ENCODE data around the gene DAB2IP.

DAB2IP gene

DNA sequence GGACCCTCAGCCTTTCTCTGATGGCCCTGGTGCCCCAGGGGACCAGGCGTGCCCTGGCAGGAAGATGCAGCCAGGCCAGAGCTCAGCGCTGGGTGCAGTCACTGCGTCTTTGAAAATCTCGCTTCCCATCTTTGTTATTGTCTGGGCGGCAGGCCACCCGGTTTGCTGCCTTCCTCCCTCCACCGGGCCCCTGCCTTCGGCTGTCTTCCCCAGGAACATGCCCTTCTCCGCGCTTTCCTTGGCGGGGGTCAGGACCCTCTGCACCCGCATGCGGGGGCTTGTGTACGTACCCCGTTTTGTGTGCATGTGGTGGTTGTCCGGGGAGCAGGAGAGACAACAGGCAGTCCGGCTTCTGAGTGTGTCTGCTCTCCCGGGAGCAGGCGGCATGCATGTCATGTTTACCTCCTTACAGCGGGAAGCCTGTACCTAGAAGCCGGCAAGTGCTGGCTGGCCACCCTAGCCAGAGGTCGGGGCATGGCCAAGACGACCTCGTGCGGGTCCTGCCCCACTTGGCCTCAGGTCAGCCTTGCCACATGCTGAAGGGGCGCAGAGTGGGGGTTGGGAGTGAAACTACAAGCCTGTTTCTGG, 49.5 kb downstream of the DAB2IP start:
- no peak for DNase-seq (ENCODE audit: low read depth in 1 of 2, low spot score in 1 of 2)

DNA sequence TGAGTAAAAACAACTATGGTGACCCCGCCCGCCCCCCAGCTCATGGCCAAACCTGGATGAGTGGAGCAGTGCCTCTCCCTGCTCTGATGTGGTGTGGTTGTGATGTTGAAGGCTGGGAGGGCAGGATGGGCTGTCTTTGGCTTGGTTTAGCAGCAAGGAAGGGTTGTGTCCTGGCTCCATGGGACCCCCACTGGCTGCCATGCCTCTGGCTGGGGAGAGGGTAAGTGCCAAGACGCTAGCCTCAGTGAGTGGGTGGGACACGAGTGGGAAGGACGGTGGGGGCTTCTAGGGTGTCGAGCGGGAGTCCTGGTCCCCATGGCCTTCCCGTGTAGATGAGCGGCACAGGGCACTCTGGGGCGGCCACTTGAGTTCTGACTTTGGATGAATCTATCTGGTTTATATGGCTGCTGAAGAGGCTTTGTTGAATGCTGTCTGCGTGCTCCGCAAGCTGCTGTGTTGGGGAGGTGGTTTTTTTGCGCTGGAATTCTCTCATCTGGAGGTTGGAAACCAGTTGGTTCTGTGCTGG, 50.4 kb downstream of the DAB2IP start:
- DNase-seq (ENCODE audit: low read depth in 1 of 2, low spot score in 1 of 2), result no peak

DNA sequence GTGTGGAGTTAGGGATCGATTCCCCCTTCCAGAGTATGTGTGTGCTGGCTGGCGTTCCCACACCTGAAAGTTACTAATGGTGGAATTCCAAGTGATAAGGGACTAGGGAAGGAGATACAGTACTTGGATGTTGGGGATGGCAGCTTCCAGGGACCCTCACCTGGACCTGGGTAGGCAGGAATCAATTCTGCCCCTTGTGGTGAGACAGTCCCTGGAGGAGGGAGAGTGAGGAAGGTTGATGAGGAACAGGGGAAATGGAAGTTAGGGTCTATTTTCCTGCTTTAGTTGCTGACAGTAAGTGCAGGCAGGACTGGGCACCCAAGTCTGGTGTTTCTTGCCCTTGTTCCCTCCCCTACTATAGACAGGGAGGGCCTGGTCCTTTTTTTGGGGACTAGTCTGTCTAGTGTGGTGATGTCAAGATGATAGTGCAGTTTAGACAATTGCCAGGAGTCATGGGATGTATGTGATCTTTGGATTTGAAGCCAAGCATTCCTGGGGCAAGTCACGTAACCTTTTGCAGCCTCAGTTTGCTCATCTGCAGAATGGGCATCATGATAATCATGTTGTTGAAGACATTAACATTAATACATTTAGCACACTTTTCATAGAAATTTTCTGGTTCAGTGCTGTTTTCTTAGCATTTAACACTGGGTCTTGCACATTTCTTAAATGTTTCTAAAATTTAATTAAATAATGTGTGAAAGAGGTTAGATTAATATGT, 51.7 kb downstream of the DAB2IP start:
- no peak for DNase-seq (ENCODE audit: low read depth in 1 of 2, low spot score in 1 of 2)

DNA sequence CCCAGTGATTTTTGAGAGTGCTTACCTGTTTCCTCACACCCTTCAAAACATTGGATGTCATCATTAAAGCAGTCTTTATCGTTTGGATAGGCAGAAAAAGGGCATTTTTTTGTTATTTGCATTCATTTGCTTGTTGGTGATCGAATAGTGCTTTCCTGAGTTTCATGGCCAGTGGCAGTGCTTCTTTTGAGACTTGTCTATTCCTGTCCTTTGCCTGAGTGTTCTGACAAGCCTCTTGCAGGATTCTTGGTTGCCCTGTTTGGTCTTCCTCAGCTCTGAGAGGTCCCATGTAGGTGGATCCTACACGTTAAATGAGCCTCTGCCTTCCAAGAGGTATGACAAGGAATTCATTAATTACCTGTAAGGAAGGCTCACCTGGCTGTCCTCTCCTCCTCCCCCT, 52.8 kb downstream of the DAB2IP start:
- no peak for DNase-seq (ENCODE audit: low read depth in 1 of 2, low spot score in 1 of 2)

DNA sequence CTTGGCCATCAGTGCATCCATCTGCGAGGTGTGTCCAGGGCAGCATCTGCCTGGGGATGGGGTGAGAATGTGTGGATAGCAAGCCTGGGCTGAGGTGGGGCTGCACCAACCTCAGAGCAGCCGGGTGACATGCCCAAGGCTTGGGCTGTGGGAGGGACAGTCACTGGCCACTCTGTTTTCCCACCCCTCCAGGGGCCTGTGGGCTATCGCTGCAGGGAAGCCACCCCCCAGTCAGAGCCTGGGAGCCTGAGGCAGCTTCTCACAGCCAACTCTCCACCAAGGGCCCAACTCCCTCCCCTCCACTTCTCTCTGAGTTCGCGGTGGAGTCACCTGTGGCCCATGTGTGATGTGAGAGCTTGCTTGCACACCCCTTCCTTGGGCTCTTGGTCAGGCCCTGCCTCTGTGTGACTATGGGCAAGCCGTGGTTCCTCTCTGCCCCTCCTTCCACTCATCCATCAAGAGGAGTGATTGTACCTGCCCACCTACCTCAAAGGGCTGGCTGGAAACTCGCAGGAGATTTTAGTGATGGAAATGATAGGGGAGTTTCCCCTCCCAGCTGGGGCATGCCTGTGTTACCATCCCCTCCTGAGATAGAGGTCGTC, 54.8 kb downstream of the DAB2IP start:
- DNase-seq (ENCODE audit: low read depth in 1 of 2, low spot score in 1 of 2), result no peak

DNA sequence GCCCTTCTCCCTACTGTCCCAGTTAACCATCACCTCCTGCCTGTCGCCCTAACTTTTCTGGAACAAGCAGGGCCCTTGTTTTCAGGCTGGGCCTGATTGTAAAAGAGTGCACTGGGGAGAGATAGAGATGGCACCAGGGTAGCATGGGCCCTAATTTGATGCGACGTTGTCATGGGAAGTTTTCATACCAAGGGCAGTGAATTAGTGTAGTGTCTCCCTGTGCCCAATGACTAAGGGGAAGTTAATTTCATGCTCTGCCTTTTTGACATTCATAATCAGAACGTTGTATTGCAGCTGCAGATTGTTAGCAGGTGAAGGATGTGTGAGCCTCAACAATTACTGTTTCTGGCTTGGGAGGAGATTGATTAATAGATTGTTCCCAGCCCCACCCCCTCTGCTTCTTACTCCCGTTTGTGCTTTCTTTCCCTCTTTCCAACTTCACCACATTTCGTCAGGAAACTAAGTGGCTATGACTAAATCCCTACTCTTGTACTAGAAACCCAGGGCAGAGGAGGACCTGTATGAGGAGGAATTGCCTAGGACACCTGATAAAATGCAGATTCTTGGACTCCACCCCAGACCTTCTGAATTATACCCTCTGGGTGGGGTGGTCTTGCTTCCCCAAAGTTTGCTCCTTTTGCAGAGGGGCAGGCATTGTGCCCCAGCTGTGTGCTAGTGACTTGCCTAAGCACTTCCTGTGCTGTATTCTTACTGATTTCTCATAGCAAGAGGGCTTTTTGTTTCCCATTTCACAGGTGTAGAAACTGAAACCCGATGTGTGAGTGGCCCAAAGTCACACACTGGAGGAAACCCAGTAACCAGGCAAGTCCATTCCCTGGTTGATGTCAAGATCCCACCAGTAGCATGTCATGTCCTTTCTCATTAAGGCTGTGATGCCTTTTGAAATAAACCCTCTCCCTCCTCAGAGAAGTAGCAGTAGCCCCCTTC, 56.3 kb downstream of the DAB2IP start:
- no peak for DNase-seq (ENCODE audit: low read depth in 1 of 2, low spot score in 1 of 2)

DNA sequence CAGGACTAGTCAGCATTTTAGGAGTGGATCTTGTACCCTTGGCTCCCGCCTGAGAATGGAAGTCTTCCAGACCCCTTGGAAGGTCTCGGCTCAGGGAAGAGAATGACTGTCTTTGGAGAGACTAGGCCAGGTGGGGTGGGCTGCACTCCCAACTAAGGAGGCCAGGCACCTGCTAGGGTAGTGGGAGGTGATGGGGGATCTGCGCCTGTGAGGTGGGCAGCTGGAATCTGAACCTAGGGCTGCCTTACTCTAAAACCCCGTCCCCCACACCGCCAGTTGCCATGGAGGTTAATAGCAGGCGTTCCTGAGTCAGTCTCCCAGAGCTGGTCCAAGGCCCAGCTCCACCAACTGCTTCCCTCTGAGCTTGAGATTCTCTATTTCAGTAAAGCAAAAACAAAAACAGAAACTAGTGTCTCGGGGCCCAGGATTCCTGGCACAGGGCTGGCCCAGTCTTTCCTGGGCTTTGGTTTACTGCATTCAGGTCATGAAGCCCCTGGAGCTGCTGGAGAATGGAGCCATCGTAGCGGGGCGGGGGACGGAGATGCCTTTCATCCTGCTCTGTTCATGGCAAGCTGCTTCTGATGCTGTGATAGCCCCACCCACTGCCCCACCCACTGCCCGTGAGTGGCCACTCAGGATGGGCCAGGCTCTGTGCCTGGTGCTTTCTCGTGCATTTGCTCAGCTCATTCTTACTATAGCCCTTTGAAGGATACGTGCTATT, 57.5 kb downstream of the DAB2IP start:
- DNase-seq (ENCODE audit: low read depth in 1 of 2, low spot score in 1 of 2), result no peak

DNA sequence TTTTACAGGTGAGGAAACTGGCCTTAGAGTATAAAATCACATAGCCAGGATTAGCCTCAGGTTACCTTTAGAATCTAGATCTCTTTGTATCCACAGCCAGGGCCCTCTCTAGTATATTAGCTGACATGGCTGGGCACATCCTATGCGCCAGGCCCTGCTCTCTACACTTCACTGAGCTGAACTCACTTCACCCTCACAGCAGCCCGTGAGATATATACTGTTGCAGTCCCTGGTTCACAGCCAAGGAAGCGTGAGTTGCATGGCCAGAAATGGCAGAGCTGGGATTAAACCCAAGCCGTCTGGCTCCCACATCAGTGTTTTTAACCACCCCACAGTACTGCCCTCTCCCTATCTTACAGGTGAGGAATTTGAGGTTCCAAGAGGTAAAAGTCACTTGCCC, 58.4 kb downstream of the DAB2IP start:
- no peak for DNase-seq (ENCODE audit: low read depth in 1 of 2, low spot score in 1 of 2)

DNA sequence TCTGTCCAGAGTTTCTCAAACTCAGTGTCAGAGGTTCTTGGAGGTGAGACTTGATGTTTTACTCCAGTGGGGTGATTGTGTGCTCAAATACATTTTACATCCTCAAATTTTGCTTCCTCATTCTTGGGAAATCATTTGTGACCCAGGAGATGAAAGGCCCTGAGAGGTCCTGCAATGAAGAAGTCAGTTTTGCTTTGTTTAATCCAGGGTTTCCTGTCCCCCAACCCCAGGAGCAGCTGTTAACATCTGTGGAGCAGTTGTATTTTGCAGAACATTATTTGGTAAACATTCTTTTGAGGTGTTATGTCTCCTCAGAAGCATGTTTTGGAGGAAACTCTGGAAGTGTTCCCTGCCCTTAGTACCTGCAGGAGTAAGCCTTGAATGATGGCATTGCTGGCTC, 59.8 kb downstream of the DAB2IP start:
- DNase-seq (ENCODE audit: low read depth in 1 of 2, low spot score in 1 of 2), result no peak

DNA sequence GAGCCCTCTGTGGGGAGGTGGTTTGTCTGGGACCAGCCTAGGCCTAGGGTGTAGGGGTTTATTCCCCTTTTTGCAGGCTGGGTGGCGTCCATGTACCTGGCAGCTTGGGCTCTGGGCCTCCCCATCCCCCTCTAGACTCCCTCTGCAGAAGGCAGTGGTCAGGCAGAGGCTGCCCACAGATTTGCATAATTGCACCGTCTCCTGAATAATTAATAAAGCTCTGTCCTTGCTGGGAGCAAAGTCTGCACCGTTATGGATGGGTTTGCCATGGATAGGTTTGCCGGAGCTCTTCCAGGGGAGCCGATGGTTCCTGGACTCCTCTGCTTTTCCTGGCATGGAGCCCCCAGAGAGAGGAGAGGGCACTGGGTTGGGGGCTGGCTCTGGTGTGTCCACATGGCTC, 60.4 kb downstream of the DAB2IP start:
- DNase-seq (ENCODE audit: low read depth in 1 of 2, low spot score in 1 of 2), result no peak

DNA sequence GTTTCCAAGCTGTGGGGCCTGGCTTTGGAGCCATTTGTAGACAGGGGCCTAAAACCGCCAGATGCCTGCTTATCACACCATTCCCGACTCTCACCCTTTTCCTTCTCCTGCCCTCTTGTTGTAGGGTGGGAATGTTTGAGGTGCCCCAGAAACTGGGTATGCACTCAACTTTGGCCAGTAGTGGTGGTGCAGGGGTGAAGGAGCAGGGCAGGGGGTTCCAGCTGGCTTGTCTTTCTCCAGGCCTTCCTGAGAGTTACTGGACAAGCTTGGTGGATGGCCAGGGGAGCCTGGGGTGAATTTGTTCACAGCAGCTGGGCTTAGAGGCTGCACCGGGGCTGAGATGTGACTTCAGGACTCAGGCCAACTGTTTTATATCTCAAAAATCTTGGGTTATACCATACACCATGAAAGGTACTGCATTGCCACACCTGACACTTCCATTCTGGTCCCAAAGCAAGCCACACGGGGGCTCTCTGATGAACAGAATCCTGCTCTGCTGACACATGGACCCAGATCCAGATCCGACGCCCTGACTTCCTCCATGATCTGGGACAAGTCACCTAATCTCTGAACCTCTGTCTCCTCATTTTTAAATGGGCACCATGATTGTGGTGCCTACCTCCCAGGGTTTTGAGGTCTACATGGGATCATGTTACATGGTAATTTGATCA, 62.1 kb downstream of the DAB2IP start:
- DNase-seq (ENCODE audit: low read depth in 1 of 2, low spot score in 1 of 2), result no peak

DNA sequence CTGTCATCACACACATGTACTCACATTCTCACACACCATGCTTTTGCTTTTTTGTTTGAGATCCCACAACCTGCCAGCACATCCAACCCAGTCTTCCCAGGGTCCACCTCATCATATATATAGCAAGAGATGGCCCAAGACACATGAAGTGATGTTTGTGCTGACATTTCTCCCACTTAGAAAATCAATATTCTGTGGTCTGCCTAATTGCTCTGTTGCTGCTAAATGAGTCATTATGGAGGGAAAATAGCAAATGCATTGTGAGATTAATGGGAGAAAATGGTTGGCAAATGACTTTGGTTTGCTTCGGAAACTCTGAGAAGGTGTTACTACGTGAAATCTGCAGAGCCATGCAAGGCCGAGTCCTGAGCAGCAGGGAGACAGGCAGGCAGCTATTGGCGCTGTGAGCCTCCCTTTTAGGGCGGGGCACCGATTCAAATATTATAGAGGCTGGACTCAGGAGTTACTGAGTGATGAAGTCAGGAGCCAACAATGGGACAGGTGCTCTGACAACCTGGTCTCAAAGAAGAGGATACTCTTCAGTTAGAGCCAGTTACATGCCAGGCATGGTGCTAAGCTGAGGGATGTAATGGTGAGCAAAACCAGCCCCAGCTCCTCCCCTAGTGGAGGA, 62.8 kb downstream of the DAB2IP start:
- DNase-seq (ENCODE audit: low read depth in 1 of 2, low spot score in 1 of 2), result no peak

DNA sequence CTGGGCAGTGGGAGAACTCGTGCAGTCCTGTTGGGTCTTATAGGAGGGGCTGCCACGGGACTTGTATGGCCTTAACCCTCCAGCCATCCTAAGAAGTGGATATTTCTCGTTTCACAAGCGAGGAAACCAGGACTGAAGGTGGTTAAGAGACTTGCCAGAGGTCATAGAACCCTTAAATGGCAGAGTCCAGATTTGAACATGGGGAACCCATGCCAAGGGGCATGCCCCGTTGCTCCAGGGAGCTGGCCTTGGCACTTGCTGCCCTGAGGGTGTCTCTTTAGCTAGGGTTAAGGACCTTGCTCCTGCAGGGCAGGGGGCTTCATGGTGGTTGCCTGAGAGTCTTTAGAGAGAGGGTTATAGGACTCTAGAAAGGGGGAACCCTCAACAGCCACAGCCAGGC, 63.4 kb downstream of the DAB2IP start:
- no peak for DNase-seq (ENCODE audit: low read depth in 1 of 2, low spot score in 1 of 2)

DNA sequence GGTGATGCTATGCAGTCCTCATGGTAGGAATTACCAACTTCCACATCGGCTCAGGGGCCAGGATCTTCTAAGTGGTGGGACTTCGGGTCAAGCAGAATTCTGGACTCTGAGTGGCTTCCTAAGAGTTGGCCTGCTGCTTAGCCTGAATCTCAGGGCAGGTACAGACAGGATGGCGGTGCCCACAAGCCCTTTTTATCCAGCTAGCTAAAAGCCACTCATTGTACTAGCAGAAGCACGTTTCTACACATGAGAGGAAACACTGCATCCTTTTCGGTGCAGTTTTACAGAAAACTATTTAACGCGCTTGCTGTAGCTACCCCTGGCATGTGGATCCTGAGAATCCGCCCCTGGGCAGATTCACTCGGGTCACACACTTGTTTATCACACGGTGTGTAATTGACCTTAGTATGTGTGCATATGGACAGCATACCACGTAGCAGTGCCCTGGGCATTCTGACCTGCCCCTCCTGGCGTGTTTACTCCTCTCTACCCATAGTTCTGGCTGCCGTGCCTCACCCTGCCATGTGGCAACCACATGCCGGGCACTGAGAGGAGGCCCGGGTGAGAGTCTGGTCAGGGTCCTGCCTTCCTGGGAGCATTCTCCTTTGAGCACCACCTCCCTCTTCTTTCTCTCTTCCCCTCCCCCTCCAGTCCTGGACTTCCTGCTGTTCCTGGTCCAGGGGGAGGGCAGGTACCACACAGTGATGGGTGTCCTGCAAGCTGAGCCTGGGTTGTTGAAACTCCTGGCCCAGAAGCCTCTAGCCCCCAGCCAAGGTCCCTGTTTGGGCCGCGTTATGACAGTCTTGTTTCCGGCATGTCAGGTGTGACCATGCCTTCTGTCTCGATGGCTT, 65.9 kb downstream of the DAB2IP start:
- no peak for DNase-seq (ENCODE audit: low read depth in 1 of 2, low spot score in 1 of 2)

DNA sequence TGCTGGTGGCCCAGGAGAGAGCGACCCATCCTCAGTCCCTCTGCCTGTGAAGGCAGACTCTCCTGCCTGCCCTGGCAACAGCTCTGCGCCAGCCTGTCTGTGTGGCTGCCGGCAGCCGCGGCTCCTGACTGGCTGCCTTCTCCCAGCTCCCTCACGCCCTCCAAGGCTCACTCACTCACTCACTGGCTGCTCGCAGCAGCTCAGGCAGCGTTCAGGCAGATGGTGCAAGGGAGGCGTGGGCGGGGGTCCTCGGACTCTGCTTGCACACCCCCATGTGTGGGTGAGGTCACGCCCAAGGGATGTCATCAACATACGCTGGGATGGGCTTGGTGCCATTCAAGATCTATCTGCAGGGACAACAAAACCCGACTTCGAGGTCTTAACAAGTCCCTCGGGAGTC, 66.7 kb downstream of the DAB2IP start:
- DNase-seq (ENCODE audit: low read depth in 1 of 2, low spot score in 1 of 2), result no peak

DNA sequence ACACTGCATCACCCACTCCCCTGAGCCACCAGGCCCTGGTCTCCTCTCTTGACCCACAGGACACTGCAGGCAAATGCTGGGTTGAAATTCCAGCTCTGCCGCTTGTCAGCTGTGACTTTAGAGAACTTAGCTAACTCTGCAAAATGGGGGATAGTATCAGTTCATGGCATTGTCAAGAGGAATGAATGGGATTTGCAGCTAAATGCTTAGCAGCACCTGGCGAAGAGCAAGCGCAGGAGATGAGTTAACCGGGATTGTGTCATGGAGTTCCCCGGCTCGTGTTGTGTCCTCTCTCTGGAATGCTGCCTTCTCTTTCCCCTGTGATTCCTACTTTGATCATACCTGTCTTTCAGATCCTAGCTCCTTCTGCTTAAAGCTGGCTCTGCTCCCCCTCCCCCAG, 67.1 kb downstream of the DAB2IP start:
- DNase-seq (ENCODE audit: low read depth in 1 of 2, low spot score in 1 of 2), result no peak

DNA sequence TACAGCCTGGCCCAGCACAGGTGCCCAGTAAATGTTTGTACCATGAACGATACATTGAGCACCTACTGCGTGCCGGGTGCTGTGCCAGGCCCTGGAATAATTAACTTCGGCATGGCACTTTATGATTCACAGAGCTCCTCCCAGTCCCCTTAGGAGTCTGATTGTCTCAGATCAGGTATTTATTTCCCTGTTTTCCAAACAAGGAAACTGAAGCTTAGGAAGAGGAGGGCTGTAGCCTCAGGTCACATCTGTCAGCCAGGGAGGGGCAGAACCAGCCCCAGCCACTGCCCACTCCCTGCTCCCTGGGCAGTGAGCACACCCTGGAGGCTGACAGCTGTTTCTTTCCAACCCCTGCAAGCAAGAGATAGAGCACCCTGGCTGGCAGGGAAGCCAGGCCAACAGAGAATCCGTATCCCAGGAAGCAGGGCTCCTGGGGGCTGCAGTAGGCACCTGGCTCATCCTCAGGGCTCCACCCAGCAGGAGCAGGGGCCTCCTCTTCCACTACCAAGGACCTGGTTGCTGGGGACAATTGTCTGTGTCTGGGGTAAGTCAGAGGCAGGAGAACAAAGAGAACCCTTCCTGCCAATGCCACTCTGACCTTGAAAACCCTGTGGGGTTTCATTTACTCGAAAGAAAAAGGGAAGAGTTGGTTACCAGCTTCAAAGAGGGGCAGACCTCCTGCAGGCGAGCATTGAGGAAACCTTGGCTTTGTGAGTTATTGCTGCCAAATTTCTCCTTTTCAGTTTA, 69.0 kb downstream of the DAB2IP start:
- no peak for DNase-seq (ENCODE audit: low read depth in 1 of 2, low spot score in 1 of 2)

DNA sequence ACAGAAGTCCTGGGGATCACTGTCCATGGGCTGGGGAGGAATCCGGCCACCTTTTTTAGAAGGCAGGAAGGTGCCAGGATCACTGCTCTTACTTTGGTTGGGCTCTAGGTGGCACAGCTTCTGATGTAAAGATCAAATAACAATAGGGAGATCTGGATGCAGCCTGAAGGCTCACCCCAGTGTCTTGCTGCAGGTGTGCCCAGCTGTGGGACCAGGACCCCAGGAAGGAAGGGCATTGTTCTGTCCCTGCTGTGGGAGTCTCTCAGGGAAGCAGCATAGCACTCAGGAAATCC, 69.6 kb downstream of the DAB2IP start:
- DNase-seq (ENCODE audit: low read depth in 1 of 2, low spot score in 1 of 2), result no peak

All from activated T-helper 1 cell treated with anti-CD3 and anti-CD28 coated beads, Interleukin-2, amount 50 U/mL, for 16 hours (primary cell).